HAP-1 (cell line): ENCODE results near the gene C13orf42.

Experiments used
- DNase-seq, 2 experiments: peaks; one replicate each; pipeline ENCODE4 v3.0.0-alpha.2; 2016 to 2020; ENCODE audit warnings: low spot score in 2 of 2
- H3K27me3 ChIP-seq: fragments of 250-450 bp; sonication (Bioruptor Pico); 2 replicates; pipeline ENCODE4 v1.5.1; 2020; ENCODE audit warnings: low read depth, mild to moderate bottlenecking, moderate library complexity
- H3K36me3 ChIP-seq: fragments of 250-450 bp; sonication (Bioruptor Pico); replicated peaks from 2 replicates; pipeline ENCODE4 v1.5.1; 2020; ENCODE audit warnings: mild to moderate bottlenecking
- H3K4me1 ChIP-seq: fragments of 250-450 bp; sonication (Bioruptor Pico); 2 replicates; pipeline ENCODE4 v1.5.1; 2020; ENCODE audit warnings: mild to moderate bottlenecking
- H3K4me3 ChIP-seq: fragments of 250-450 bp; sonication (Bioruptor Pico); 2 replicates; pipeline ENCODE4 v1.5.1; 2020; ENCODE audit warnings: mild to moderate bottlenecking, moderate library complexity
- H3K9me3 ChIP-seq: fragments of 250-450 bp; sonication (Bioruptor Pico); 2 replicates; pipeline ENCODE4 v1.5.1; 2020; ENCODE audit warnings: mild to moderate bottlenecking, moderate library complexity
- in situ Hi-C: fragments of 300-500 bp; cut with MboI; formaldehyde crosslinking; loops from 3 replicates; pipeline ENCODE4 v1.14.3; 2020; ENCODE audit warnings: low sequenced_read_pairs, inconsistent platforms, mixed read lengths

The C13orf42 gene

DNA sequence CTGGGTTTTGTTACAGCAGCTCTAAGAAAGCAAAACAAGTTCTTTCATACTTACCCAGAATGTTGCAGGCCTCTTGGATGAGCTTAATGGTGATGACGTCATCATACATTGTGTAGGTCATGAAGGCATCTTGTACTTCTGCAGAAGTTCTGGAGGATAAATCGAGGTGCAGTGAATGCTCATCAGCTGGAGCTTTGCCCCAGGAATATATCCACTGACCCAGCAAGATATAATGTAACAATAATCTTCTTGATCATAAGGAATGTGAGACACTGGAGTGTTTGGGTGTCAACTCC is 63.0 kb downstream of the C13orf42 start:
- no peak for DNase-seq
- in situ Hi-C loops = no loop called here
- H3K4me3 ChIP-seq = no peak overlapping the region
- no peaks in the 10 kb centered on the region for H3K4me1 ChIP-seq
- no peaks in the 10 kb centered on the region for H3K36me3 ChIP-seq
- no peaks in the 10 kb centered on the region for H3K9me3 ChIP-seq
- H3K27me3 ChIP-seq = no peaks in the 10 kb centered on the region; the same call in 1 of the 2 replicates

GRCh38 chr13:51047434-51048165 is 63.5 kb downstream of the C13orf42 start:
- Histone ChIP-seq H3K27me3 (no peaks in the 10 kb centered on the region; the same call in 1 of the 2 replicates), H3K9me3 (no peaks in the 10 kb centered on the region), H3K36me3 (no peaks in the 10 kb centered on the region), H3K4me3 (no peak overlapping the region), H3K4me1 (no peaks in the 10 kb centered on the region)
- in situ Hi-C loops = no loop called here
- no peak for DNase-seq

- no peaks in the 10 kb centered on the region for H3K9me3 ChIP-seq
- in situ Hi-C loops = no loop called here
- no peaks in the 10 kb centered on the region for H3K36me3 ChIP-seq
- H3K4me3 ChIP-seq = no peak overlapping the region
- DNase-seq = no peak
- no peaks in the 10 kb centered on the region for H3K4me1 ChIP-seq
- no peaks in the 10 kb centered on the region for H3K27me3 ChIP-seq
These were observed 65.6 kb downstream of the C13orf42 start for GRCh38 chr13:51045451-51045850.

GRCh38 chr13:51044023-51044665 is 66.9 kb downstream of the C13orf42 start:
- Histone ChIP-seq H3K27me3 (no peaks in the 10 kb centered on the region), H3K4me1 (no peaks in the 10 kb centered on the region), H3K4me3 (no peak overlapping the region), H3K9me3 (no peaks in the 10 kb centered on the region), H3K36me3 (no peaks in the 10 kb centered on the region)
- no peak for DNase-seq
- in situ Hi-C loops = no loop called here

GRCh38 chr13:51043310-51043709 is 67.8 kb downstream of the C13orf42 start:
- in situ Hi-C loops = no loop called here

GRCh38 chr13:51041710-51042109 is 69.4 kb downstream of the C13orf42 start:
- in situ Hi-C loops = no loop called here
- H3K4me3 ChIP-seq = no peak overlapping the region
- no peak for DNase-seq
- H3K9me3 ChIP-seq = no peaks in the 10 kb centered on the region
- H3K27me3 ChIP-seq = peaks cover 2% of the 10 kb centered on the region; the same call in 1 of the 2 replicates
- H3K4me1 ChIP-seq = no peaks in the 10 kb centered on the region
- H3K36me3 ChIP-seq = no peaks in the 10 kb centered on the region

More at GRCh38 chr13:51043310-51043709, 67.8 kb downstream of the C13orf42 start:
- Histone ChIP-seq H3K4me1 (no peaks in the 10 kb centered on the region), H3K27me3 (no peaks in the 10 kb centered on the region), H3K36me3 (no peaks in the 10 kb centered on the region), H3K9me3 (no peaks in the 10 kb centered on the region), H3K4me3 (no peak overlapping the region)
- no peak for DNase-seq

DNA sequence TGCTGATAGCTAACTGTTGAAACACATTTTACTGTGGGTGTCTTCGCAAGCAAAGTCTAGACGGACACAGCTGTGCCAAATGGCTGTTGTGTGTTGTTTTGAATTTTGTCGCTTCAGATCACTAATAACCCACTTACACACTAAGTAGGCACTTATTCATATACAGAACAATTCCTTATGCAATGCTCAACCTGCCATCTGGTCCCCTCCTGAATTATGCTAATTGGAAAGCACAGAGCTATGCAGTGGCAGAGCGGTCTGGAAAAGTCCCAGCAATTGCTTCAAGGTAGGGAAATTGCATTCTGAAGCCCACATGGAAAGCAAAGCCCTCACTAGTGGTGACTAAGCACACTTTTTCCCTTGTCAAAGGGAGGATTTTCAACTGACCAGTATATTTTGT is 69.9 kb downstream of the C13orf42 start:
- no peak overlapping the region for H3K4me3 ChIP-seq
- H3K4me1 ChIP-seq = no peaks in the 10 kb centered on the region
- no peaks in the 10 kb centered on the region for H3K36me3 ChIP-seq
- in situ Hi-C loops = no loop called here
- peaks cover 2% of the 10 kb centered on the region; the same call in 1 of the 2 replicates for H3K27me3 ChIP-seq
- DNase-seq = no peak
- H3K9me3 ChIP-seq = no peaks in the 10 kb centered on the region

DNA sequence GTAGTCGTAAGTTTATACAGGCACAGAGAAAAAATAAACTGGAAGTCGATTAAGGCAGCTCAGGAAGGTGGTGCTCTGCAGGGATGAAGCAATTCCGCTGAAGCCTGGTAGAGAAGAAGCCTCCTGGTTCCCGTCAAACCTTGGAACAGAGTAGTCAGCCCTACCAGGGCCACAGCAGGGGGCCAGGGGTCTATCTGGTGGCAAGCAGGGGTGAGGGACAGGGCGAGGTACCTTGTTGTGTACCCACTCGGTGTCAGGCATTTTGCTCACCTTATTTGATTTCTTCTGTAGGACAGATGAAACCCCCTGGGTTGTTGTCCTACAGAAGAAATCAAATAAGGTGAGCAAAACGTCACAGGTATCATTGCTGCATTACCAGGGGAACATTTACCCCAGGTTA is 70.6 kb downstream of the C13orf42 start:
- Histone ChIP-seq H3K9me3 (no peaks in the 10 kb centered on the region), H3K4me3 (no peak overlapping the region), H3K36me3 (no peaks in the 10 kb centered on the region), H3K27me3 (peaks cover 2% of the 10 kb centered on the region; the same call in 1 of the 2 replicates), H3K4me1 (no peaks in the 10 kb centered on the region)
- DNase-seq = no peak
- in situ Hi-C loops = no loop called here

GRCh38 chr13:51036418-51036817 is 74.7 kb downstream of the C13orf42 start:
- in situ Hi-C loops = no loop called here
- Histone ChIP-seq H3K27me3 (peaks cover 2% of the 10 kb centered on the region; the same call in 1 of the 2 replicates), H3K4me1 (no peaks in the 10 kb centered on the region), H3K9me3 (no peaks in the 10 kb centered on the region), H3K36me3 (no peaks in the 10 kb centered on the region), H3K4me3 (no peak overlapping the region)
- no peak for DNase-seq

- Histone ChIP-seq H3K27me3 (peaks cover 2% of the 10 kb centered on the region; the same call in 1 of the 2 replicates), H3K4me1 (no peaks in the 10 kb centered on the region), H3K36me3 (no peaks in the 10 kb centered on the region), H3K4me3 (no peak overlapping the region), H3K9me3 (no peaks in the 10 kb centered on the region)
- in situ Hi-C loops = no loop called here
- no peak for DNase-seq
These were observed 75.1 kb downstream of the C13orf42 start for GRCh38 chr13:51035978-51036377.

- Histone ChIP-seq H3K27me3 (peaks cover 2% of the 10 kb centered on the region; the same call in 1 of the 2 replicates), H3K36me3 (no peaks in the 10 kb centered on the region), H3K4me3 (no peak overlapping the region), H3K9me3 (no peaks in the 10 kb centered on the region), H3K4me1 (no peaks in the 10 kb centered on the region)
- in situ Hi-C loops = no loop called here
- DNase-seq = no peak
These were observed 75.6 kb downstream of the C13orf42 start for GRCh38 chr13:51035469-51035868.

GRCh38 chr13:51034906-51035305 is 76.2 kb downstream of the C13orf42 start:
- peaks cover 2% of the 10 kb centered on the region; the same call in 1 of the 2 replicates for H3K27me3 ChIP-seq
- no peak overlapping the region for H3K4me3 ChIP-seq
- no peaks in the 10 kb centered on the region for H3K9me3 ChIP-seq
- H3K36me3 ChIP-seq = no peaks in the 10 kb centered on the region
- in situ Hi-C loops = no loop called here
- no peak for DNase-seq
- H3K4me1 ChIP-seq = no peaks in the 10 kb centered on the region

- in situ Hi-C loops = no loop called here
These were observed 77.5 kb downstream of the C13orf42 start for GRCh38 chr13:51033421-51034185.

GRCh38 chr13:51032831-51033230 is 78.2 kb downstream of the C13orf42 start:
- no peak for DNase-seq
- no peak overlapping the region for H3K4me3 ChIP-seq
- H3K4me1 ChIP-seq = no peaks in the 10 kb centered on the region
- peaks cover 2% of the 10 kb centered on the region; the same call in 1 of the 2 replicates for H3K27me3 ChIP-seq
- H3K36me3 ChIP-seq = no peaks in the 10 kb centered on the region
- no peaks in the 10 kb centered on the region for H3K9me3 ChIP-seq
- in situ Hi-C loops = no loop called here

More at GRCh38 chr13:51033421-51034185, 77.5 kb downstream of the C13orf42 start:
- Histone ChIP-seq H3K4me3 (no peak overlapping the region), H3K36me3 (no peaks in the 10 kb centered on the region), H3K9me3 (no peaks in the 10 kb centered on the region), H3K4me1 (no peaks in the 10 kb centered on the region), H3K27me3 (peaks cover 2% of the 10 kb centered on the region; the same call in 1 of the 2 replicates)
- no peak for DNase-seq
